ENCODE results near the gene PLXNA1. TPM values are rescaled to one million over a fixed set of nuclear protein-coding genes. Genes with fewer than 3 reads are reported as not detected.

Gene PLXNA1
- total and polyA plus RNA-seq, 2 of the 8 experiments (the other 6 are each of a cell fraction or from before 2014, with no cell fraction given), result 47.5 to 54.9 TPM

DNA sequence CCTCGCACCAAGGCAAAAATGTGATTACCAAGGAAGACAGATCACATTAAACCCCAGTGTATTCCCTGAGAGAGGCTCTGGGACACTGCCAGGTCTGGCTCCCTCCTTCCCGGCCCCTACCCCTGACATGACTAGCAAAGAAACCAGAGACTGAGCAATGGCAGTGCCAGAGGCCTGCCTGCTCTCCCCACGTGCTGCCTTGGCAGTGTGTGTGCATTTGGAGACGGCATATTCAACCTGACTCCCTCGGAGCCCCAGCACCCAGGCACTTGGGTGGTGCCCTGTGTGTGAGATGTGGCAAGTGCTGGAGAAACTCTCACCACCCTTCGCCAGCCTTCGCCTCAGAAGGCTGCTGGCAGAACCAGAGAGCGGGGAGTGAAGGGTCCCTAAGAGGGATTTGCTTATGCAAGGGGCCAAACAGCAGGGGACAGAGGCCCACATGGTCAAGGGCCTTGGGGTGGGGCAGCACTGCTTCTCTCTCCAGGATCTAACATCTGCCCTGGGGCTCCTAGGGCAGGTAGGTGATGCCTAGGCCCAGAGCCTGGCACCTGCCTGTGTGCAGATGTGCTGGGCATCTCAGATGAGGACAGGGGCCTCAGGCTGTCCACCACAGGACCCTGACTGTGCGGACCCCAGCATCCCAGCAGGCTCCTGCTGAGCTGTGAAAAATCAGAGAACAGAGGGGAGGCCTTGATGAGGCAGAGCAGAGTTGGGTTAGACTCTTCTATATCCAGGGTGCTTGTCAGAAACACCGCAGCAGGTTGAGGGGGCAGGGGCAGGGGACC lies 23.6 kb upstream of the PLXNA1 start (continued):
- TF ChIP-seq RBBP5 (IDR thresholded peaks at IDR 0.05; ENCODE audit: borderline replicate concordance, low read depth, low read length) (no peak), EP300 (IDR thresholded peaks at IDR 0.05; ENCODE audit: borderline replicate concordance in 1 of 2, low read depth in 2 of 2, low read length in 2 of 2) (no peak), NANOG (IDR thresholded peaks at IDR 0.05; ENCODE audit: insufficient read depth, low read depth, low read length, poor library complexity, severe bottlenecking) (no peak), SP1 (IDR thresholded peaks at IDR 0.05; ENCODE audit: low read depth, low read length) (no peak), EGR1 (IDR thresholded peaks at IDR 0.05; ENCODE audit: borderline replicate concordance, low read depth, low read length) (no peak)
- TF ChIP-seq, protein P1, sequence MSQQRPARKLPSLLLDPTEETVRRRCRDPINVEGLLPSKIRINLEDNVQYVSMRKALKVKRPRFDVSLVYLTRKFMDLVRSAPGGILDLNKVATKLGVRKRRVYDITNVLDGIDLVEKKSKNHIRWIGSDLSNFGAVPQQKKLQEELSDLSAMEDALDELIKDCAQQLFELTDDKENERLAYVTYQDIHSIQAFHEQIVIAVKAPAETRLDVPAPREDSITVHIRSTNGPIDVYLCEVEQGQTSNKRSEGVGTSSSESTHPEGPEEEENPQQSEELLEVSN (IDR thresholded peaks at IDR 0.05), result no peak

Data from H1 (cell line).